HEK293T (cell line): ENCODE results near the gene DSP.

Experiments
- LEF1 ChIP-seq: fragments of 450-650 bp; IDR thresholded peaks from 2 replicates; pipeline ENCODE4 v1.6.1; 2017; ENCODE audit warnings: mild to moderate bottlenecking, borderline replicate concordance
- SUZ12 ChIP-seq: fragments of 450-650 bp; IDR thresholded peaks from 2 replicates; pipeline ENCODE4 v1.6.1; 2016; ENCODE audit warnings: mild to moderate bottlenecking
- TARDBP ChIP-seq: fragments of 450-650 bp; IDR thresholded peaks from 2 replicates; pipeline ENCODE4 v1.6.1; 2016

- TF ChIP-seq LEF1 (no peak), SUZ12 (no peak), TARDBP (no peak)
Observed at GRCh38 chr6:7594579-7595125, 53.2 kb downstream of the DSP start.
